Measurements from ENCODE around the gene SLC22A5.

GRCh38 chr5:132369007-132369473 lies 470 bp upstream of the SLC22A5 start:
- TF ChIP-seq, protein P1, sequence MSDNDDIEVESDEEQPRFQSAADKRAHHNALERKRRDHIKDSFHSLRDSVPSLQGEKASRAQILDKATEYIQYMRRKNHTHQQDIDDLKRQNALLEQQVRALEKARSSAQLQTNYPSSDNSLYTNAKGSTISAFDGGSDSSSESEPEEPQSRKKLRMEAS (IDR thresholded peaks at IDR 0.05; ENCODE audit: insufficient read depth, insufficient read length), result no peak
- TF ChIP-seq, protein P2, sequence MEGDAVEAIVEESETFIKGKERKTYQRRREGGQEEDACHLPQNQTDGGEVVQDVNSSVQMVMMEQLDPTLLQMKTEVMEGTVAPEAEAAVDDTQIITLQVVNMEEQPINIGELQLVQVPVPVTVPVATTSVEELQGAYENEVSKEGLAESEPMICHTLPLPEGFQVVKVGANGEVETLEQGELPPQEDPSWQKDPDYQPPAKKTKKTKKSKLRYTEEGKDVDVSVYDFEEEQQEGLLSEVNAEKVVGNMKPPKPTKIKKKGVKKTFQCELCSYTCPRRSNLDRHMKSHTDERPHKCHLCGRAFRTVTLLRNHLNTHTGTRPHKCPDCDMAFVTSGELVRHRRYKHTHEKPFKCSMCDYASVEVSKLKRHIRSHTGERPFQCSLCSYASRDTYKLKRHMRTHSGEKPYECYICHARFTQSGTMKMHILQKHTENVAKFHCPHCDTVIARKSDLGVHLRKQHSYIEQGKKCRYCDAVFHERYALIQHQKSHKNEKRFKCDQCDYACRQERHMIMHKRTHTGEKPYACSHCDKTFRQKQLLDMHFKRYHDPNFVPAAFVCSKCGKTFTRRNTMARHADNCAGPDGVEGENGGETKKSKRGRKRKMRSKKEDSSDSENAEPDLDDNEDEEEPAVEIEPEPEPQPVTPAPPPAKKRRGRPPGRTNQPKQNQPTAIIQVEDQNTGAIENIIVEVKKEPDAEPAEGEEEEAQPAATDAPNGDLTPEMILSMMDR (IDR thresholded peaks at IDR 0.05; ENCODE audit: extremely low read depth in 1 of 2, insufficient read depth in 1 of 2, low read depth in 1 of 2, low read length in 2 of 2), result no peak
- no peak for TF ChIP-seq POLR2A (IDR thresholded peaks at IDR 0.05; ENCODE audit: low read depth, low read length)
